HFFc6 (cell line): ENCODE data around the gene EMILIN2. TPM values are rescaled to one million over a fixed set of nuclear protein-coding genes. Genes with fewer than 3 reads are reported as not detected.

Source experiments
- DNase-seq: peaks from one replicate; pipeline ENCODE4 v3.0.0-alpha.2; 2018
- H3K27ac Mint-ChIP-seq: 2 replicates; pipeline ENCODE4 v1.8.0; 2020; ENCODE audit warnings: mild to moderate bottlenecking, mixed read lengths
- H3K27me3 Mint-ChIP-seq: 2 replicates; pipeline ENCODE4 v1.8.0; 2021; ENCODE audit warnings: mild to moderate bottlenecking, moderate library complexity, mixed read lengths; ENCODE audit not compliant: insufficient read depth
- H3K36me3 Mint-ChIP-seq: 2 replicates; pipeline ENCODE4 v1.8.0; 2021; ENCODE audit warnings: low read depth, mixed read lengths
- H3K4me1 Mint-ChIP-seq: 2 replicates; pipeline ENCODE4 v1.8.0; 2020; ENCODE audit warnings: low read depth, mixed read lengths
- H3K4me3 Mint-ChIP-seq: 2 replicates; pipeline ENCODE4 v1.8.0; 2020; ENCODE audit warnings: mild to moderate bottlenecking, moderate library complexity, mixed read lengths
- H3K9me3 Mint-ChIP-seq: 2 replicates; pipeline ENCODE4 v1.8.0; 2020; ENCODE audit warnings: mild to moderate bottlenecking, mixed read lengths
- CTCF ChIP-seq: fragments of 200-600 bp; sonication (generic); IDR thresholded peaks from 2 replicates; pipeline ENCODE4 v1.5.0; 2021; ENCODE audit warnings: antibody characterized with exemption, mild to moderate bottlenecking
- total RNA-seq, 6 experiments: library from RNA; stranded (reverse); fragmentation: NEBNext Ultra II Directional; extraction: Animal tissue kit (Norgen Biotek cat#: 25700); gene quantifications; 2 replicates in 1 of 6; 3 replicates in 5 of 6; pipeline ENCODE4 v1.2.3, GENCODE V29; 2021

Gene EMILIN2
- total RNA-seq, 6 experiments from 2014 or later = 5.9 to 10.6 (median 8.2) TPM

- Mint-ChIP-seq H3K36me3 (no peaks in the 10 kb centered on the region), H3K4me1 (peaks cover 17% of the 10 kb centered on the region), H3K27me3 (no peaks in the 10 kb centered on the region; the same call in 1 of the 2 replicates), H3K9me3 (peaks cover 3% of the 10 kb centered on the region; the same call in 1 of the 2 replicates), H3K4me3 (peak overlapping the region; percentile 69), H3K27ac (peak overlapping the region; percentile 95)
- TF ChIP-seq CTCF = no peak
- no peak for DNase-seq
Observed at GRCh38 chr18:2881840-2882195, 35.0 kb downstream of the EMILIN2 start.

- Mint-ChIP-seq H3K4me1 (peaks cover 17% of the 10 kb centered on the region), H3K27ac (peak overlapping the region; percentile 95), H3K36me3 (no peaks in the 10 kb centered on the region), H3K9me3 (peaks cover 4% of the 10 kb centered on the region; the same call in 1 of the 2 replicates), H3K4me3 (peak overlapping the region; percentile 69; the same call in 1 of the 2 replicates), H3K27me3 (no peaks in the 10 kb centered on the region; the same call in 1 of the 2 replicates)
- DNase-seq = no peak
- no peak for TF ChIP-seq CTCF
Observed at GRCh38 chr18:2882201-2882600, 35.4 kb downstream of the EMILIN2 start.

DNA sequence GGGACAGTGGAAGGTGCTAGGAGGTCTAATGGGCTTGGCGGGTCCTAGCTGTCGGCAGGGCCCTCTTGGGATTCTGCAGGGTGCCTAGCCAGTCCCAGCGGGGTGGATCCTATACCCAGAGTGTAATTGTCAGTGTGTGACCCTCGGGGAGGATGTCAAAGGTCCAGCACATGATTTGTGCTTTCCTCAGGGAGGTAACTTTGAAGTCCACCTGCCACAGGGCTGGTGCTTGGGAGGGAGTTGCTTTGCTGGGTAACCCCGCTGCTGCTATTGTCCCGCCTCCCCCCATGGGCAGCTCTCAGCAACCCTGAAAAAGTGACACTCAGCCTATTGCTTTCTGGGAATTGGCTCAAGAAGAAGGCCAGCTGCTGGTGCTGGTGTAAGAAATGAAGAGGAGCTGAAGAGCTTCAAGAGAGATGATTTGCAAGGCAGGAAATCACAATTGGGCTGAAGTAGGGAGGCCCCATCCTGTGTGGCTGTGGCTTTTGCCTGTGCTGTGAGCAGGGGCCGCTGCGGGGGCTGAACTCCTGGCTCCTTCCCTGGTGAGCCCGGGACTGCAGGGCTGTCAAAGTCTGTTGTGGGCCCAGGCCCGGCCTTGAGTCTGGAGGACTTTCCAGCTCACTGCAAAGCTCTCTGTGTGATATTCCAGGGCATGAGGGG, 36.4 kb downstream of the EMILIN2 start:
- H3K36me3 Mint-ChIP-seq = no peaks in the 10 kb centered on the region
- no peak for DNase-seq
- H3K4me1 Mint-ChIP-seq = peaks cover 21% of the 10 kb centered on the region
- peaks cover 8% of the 10 kb centered on the region; the same call in 1 of the 2 replicates for H3K9me3 Mint-ChIP-seq
- no peak overlapping the region for H3K4me3 Mint-ChIP-seq
- H3K27ac Mint-ChIP-seq = peak overlapping the region; percentile 26; the same call in 1 of the 2 replicates
- TF ChIP-seq CTCF = no peak
- H3K27me3 Mint-ChIP-seq = no peaks in the 10 kb centered on the region; the same call in 1 of the 2 replicates

- peaks cover 30% of the 10 kb centered on the region for H3K4me1 Mint-ChIP-seq
- H3K9me3 Mint-ChIP-seq = peaks cover 8% of the 10 kb centered on the region; the same call in 1 of the 2 replicates
- DNase-seq = no peak
- no peaks in the 10 kb centered on the region; the same call in 1 of the 2 replicates for H3K27me3 Mint-ChIP-seq
- H3K27ac Mint-ChIP-seq = no peak overlapping the region
- no peak for TF ChIP-seq CTCF
- H3K36me3 Mint-ChIP-seq = no peaks in the 10 kb centered on the region
- no peak overlapping the region for H3K4me3 Mint-ChIP-seq
Observed at GRCh38 chr18:2884706-2885285, 38.0 kb downstream of the EMILIN2 start.

DNA sequence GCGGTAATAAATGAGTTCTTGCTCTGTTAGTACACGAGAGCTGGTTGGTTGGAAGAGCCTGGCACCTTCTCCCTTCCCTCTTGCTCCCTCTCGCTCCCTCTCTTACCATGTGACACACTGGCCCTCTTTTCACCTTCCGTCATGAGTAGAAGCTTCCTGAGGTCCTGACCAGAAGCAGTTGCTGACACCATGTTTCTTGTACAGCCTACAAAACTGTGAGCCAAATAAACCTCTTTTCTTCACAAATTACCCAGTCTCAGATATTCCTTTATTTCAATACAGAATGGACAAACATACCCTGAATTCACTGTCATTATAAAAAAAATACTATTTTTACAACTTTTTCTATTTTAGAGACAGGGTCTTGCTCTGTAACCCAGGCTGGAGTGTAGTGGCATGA, 40.7 kb downstream of the EMILIN2 start:
- no peak for DNase-seq
- Mint-ChIP-seq H3K27me3 (peaks cover 11% of the 10 kb centered on the region), H3K36me3 (no peaks in the 10 kb centered on the region), H3K4me1 (peaks cover 22% of the 10 kb centered on the region), H3K27ac (no peak overlapping the region), H3K9me3 (peaks cover 8% of the 10 kb centered on the region; the same call in 1 of the 2 replicates), H3K4me3 (no peak overlapping the region)
- no peak for TF ChIP-seq CTCF
